T-helper 1 cell treated with Interleukin-12 subunit alpha and Interleukin-12 subunit beta and Interleukin-4 antibody, amounts not matched to agents 30 μg/mL and 1 μg/mL, for 36 hours (primary cell): ENCODE data around the gene MAP3K5.

Experiments
- H3K27ac Mint-ChIP-seq: one replicate; pipeline ENCODE4 v1.8.0; 2021; ENCODE audit warnings: mild to moderate bottlenecking, mixed read lengths
- H3K27me3 Mint-ChIP-seq: one replicate; pipeline ENCODE4 v1.8.0; 2021; ENCODE audit warnings: low read depth, mixed read lengths
- H3K36me3 Mint-ChIP-seq: one replicate; pipeline ENCODE4 v1.8.0; 2021; ENCODE audit warnings: low read depth, mixed read lengths
- H3K4me1 Mint-ChIP-seq: one replicate; pipeline ENCODE4 v1.8.0; 2021; ENCODE audit warnings: low read depth, mixed read lengths
- H3K4me3 Mint-ChIP-seq: one replicate; pipeline ENCODE4 v1.8.0; 2021; ENCODE audit warnings: mild to moderate bottlenecking, moderate library complexity, mixed read lengths
- H3K9me3 Mint-ChIP-seq: one replicate; pipeline ENCODE4 v1.8.0; 2021; ENCODE audit warnings: mixed read lengths

MAP3K5 gene

DNA sequence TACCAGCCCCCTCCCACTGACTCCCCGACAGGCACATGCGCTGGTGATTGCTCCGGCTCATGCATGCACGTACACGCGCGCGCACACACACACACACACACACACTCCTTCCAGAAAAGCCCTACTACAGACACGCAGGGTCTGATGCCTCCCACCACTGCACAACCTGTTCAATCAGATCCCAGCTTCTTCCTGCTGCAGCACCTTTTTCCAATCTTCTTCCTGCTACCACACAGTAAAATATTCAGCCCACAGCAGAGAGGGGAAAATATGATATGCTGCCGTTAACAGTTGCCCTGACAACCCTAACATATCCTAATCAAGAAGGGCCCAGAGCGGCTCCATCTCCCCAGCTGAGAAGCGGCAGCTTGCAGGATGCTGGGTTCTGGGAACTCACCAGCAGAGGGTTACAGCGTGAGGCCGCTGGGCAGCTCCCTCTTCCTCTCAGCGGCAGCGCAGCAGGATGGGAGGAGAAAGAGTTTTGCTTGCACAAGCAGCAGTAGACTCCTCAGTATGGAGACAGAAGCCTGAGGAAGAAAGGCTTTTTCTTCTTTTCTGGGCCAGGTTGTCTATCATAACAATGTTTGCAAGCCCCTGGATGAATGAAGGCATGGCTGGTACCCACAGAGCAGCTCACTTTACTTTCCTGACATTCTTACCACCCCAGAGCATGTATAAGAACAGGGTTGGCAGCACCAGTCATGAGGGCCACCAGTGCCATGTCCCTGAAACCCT, 265.9 kb downstream of the MAP3K5 start:
- H3K27ac Mint-ChIP-seq = peak overlapping the region; percentile 16
- peaks cover 20% of the 10 kb centered on the region for H3K4me1 Mint-ChIP-seq
- H3K36me3 Mint-ChIP-seq = no peaks in the 10 kb centered on the region
- H3K4me3 Mint-ChIP-seq = peak overlapping the region; percentile 47
- no peaks in the 10 kb centered on the region for H3K9me3 Mint-ChIP-seq
- H3K27me3 Mint-ChIP-seq = peaks cover 13% of the 10 kb centered on the region

DNA sequence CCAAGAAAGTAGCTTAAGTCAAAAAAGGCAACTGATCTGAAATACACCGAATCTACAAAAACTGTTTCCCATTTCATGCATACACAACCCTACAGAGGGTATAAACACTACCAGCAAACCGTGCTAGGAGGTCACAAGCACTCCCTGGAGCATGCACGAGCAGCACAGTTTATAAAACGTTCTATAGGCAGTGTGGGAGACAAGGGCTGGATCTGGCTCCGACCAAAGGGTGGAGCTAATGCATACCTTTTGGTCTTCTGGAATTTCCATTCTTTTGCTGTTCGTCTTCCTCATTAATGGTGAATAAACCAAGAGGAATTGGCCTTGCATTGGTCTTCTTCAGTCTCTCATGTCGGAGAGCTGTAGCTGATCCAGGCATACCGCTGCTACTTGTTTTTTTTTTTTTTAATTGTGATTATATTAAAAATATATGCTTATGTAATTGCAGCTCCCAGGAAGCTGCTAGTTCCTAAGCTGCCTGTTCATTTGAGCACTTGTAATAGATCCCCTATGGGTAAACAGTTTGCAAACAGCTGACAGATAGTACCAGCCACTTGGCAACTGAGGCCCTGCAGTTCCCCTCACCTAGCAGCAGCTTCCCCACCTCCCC, 266.6 kb downstream of the MAP3K5 start:
- Mint-ChIP-seq H3K4me1 (peaks cover 20% of the 10 kb centered on the region), H3K9me3 (no peaks in the 10 kb centered on the region), H3K36me3 (no peaks in the 10 kb centered on the region), H3K4me3 (peak overlapping the region; percentile 47), H3K27ac (no peak overlapping the region), H3K27me3 (peaks cover 9% of the 10 kb centered on the region)

DNA sequence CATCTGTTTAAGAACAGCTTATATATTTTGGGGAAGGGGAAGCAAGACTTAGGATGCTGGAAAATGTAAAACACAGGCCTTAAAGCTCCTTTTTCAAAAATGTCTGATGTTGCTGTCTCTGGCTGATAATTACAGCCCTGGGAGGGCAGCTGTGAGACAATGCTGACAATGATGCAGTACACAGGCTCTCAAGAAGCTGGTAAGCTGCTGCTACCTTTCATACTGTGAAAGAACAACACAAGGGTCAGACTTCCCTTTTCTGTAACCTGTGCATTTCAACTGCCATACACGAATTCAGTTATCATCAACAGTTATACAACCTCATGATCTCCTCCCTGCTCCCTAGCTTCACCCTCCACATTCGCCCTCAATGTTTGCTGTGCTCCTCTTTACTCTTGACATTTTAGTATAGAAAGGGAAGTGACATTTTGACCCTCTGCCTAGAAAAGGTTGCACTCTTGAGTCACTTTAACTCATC, 267.3 kb downstream of the MAP3K5 start:
- H3K4me1 Mint-ChIP-seq = peaks cover 20% of the 10 kb centered on the region
- H3K9me3 Mint-ChIP-seq = no peaks in the 10 kb centered on the region
- H3K4me3 Mint-ChIP-seq = no peak overlapping the region
- peaks cover 12% of the 10 kb centered on the region for H3K27me3 Mint-ChIP-seq
- H3K36me3 Mint-ChIP-seq = no peaks in the 10 kb centered on the region
- no peak overlapping the region for H3K27ac Mint-ChIP-seq

DNA sequence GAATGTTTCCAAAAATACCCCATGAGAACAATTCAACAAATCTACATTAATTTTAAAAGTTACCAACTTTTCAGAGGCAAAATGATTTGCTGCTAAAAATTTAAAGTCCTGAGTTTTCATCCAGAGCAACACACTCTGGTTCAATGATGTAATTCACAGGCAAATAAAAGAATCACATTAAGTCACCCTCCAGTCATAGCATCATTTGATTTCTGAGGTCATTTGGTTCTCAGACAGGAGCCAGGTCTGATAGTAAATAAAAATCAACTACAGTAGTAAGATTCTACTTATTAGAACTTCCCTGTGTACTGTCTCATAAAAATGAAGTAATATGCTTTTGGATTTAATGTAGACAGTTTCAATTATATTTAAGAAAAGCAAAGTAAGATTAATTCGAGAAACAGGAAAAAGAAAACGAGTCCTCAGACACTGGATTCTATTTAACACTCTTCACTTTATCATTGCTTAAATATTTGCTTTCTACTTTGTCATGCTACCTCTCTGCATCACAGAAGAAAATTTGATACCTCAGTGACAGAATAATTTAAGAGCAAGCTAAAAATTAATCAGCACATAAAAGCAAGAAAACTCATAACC, 267.8 kb downstream of the MAP3K5 start:
- Mint-ChIP-seq H3K4me1 (peaks cover 20% of the 10 kb centered on the region), H3K4me3 (no peak overlapping the region), H3K9me3 (no peaks in the 10 kb centered on the region)

DNA sequence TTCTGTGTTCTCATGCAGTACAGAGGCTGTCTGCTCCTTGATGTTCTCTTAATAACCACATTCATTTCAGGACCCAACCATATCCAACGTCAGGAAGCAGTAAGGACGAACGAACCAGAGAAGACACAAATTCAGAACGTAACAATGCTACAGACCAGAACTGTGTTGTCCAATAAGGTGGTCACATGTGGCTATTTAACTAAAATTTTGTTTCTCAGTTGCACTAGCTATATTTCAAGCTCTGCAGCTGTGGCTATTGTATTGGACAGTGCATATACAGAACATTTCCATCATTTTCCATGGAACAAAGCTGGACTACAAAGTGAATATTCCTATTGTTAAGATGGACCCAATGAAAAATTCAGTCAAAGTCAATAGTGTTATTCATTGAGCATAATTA, 269.1 kb downstream of the MAP3K5 start:
- H3K9me3 Mint-ChIP-seq = no peaks in the 10 kb centered on the region
- peaks cover 20% of the 10 kb centered on the region for H3K4me1 Mint-ChIP-seq
- no peak overlapping the region for H3K27ac Mint-ChIP-seq
- H3K36me3 Mint-ChIP-seq = no peaks in the 10 kb centered on the region
- H3K4me3 Mint-ChIP-seq = no peak overlapping the region
- peaks cover 21% of the 10 kb centered on the region for H3K27me3 Mint-ChIP-seq

More for the DNA sequence above, 267.8 kb downstream of the MAP3K5 start:
- peaks cover 17% of the 10 kb centered on the region for H3K27me3 Mint-ChIP-seq
- no peaks in the 10 kb centered on the region for H3K36me3 Mint-ChIP-seq
- H3K27ac Mint-ChIP-seq = no peak overlapping the region

DNA sequence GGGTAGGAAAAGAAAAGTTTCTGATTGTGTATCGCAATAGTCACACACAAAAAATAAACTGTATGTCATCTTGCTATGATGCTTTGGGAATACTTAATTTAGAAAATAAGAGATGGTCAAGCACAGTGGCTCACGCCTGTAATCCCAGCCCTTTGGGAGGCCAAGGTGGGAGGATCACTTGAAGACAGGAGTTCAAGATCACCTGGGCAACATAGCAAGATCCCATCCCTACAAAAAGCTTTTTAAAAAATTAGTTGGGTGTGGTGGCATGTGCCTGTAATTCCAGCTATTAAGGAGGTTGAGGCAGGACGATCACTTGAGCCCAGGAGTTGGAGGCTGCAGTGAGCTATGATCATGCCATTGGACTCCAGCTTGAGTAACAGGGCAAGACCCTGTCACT, 269.6 kb downstream of the MAP3K5 start:
- Mint-ChIP-seq H3K36me3 (no peaks in the 10 kb centered on the region), H3K4me3 (no peak overlapping the region), H3K27me3 (peaks cover 21% of the 10 kb centered on the region), H3K4me1 (peaks cover 20% of the 10 kb centered on the region), H3K27ac (no peak overlapping the region), H3K9me3 (no peaks in the 10 kb centered on the region)

DNA sequence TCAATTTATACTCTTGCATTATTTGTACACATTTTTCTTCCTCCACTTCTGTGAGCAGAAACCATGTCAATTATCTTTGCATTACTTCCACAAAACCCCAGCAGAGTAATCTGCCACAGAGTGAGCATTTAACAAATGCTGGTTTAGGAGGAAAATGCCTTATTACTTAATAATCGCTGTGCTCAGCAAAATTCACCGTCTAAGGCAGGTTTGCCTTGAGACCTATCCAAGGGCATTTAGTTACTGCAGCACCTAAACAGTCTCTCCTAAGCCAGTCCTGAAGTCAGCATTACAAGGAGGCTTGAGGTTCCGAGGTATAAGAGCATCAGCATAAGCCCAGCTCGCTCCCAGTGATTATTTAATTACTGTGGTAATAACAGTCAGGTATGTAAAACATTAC, 270.4 kb downstream of the MAP3K5 start:
- Mint-ChIP-seq H3K27me3 (peaks cover 24% of the 10 kb centered on the region), H3K4me1 (peaks cover 15% of the 10 kb centered on the region), H3K36me3 (no peaks in the 10 kb centered on the region), H3K4me3 (no peak overlapping the region), H3K27ac (no peak overlapping the region), H3K9me3 (no peaks in the 10 kb centered on the region)

DNA sequence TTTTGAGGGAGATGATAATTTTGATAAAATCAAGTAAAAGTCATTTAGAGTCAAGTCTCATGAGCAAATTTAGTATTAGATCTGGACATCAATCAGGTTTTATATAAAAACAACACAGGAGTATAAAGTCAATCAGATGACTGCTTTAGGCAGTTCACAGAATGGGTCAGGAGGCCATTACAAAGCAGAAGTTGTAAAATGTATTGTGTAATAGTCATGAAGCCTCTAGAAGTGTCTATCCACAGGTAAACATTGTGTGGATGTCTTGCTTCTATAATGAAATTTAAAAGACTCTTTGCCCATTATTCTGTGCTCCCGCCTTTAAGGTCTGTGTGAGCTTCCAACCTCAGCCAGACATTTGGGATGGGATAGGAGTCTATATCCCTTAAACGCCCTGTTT, 270.9 kb downstream of the MAP3K5 start:
- Mint-ChIP-seq H3K36me3 (no peaks in the 10 kb centered on the region), H3K4me3 (no peak overlapping the region), H3K9me3 (no peaks in the 10 kb centered on the region), H3K27me3 (peaks cover 25% of the 10 kb centered on the region), H3K27ac (no peak overlapping the region), H3K4me1 (peaks cover 11% of the 10 kb centered on the region)

DNA sequence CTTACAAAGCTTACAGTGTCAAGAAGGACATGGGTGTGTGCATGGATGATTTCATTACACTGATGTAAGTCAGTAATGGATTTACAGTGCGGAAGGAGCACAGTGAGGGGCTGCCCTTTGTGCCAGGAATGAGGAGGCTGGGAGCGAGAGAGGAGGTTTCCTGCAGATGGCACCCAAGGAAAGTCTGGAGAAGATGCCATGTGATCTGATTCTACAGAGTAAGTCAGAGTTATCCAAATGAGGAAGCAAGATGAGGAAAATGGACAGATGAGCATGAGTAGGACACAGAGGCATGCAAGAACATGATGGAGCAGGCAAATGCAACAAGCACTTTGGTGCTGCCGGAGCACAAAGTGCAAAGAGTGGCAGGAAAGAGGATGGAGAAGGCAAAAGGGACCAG, 271.8 kb downstream of the MAP3K5 start:
- no peaks in the 10 kb centered on the region for H3K36me3 Mint-ChIP-seq
- H3K27ac Mint-ChIP-seq = no peak overlapping the region
- peaks cover 5% of the 10 kb centered on the region for H3K4me1 Mint-ChIP-seq
- H3K4me3 Mint-ChIP-seq = no peak overlapping the region
- peaks cover 25% of the 10 kb centered on the region for H3K27me3 Mint-ChIP-seq
- no peaks in the 10 kb centered on the region for H3K9me3 Mint-ChIP-seq

DNA sequence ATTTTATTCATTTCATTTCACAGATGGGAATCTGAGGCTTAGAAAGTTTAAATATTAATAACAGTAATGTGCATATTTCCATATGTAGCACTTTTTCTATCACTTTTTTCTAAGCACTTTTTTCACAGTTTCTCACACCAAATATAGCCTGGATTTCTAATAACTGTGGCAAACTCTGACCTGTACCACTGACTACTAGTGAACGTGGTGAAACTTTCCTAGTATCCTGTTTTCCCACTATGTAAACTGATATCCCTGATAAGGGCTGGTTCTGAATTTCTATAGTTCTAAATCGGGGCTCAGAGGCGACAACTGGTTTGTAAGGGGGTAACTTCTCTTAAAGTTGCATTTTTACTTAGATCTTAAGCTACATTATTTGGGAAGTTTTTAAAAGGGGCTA, 274.7 kb downstream of the MAP3K5 start:
- Mint-ChIP-seq H3K27me3 (peaks cover 20% of the 10 kb centered on the region), H3K4me1 (no peaks in the 10 kb centered on the region), H3K27ac (no peak overlapping the region), H3K4me3 (no peak overlapping the region), H3K36me3 (no peaks in the 10 kb centered on the region), H3K9me3 (no peaks in the 10 kb centered on the region)

DNA sequence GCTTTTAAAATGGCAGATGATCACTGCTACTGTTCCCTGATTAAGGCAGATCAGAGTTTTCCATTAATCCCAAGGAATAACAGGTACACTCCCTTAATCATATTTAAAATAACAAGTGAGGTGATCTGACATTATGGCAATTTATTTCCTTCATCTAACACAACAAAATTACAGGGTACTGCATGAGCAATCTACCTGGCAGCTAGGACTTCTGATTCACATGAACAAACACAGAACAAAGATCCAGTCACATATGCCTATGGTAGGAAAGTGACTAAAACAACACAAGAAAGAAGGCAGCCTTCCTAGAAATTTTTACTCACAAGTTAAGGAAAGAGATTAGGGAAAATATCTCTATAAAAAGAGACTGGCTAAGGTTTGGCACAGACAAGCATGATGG, 275.3 kb downstream of the MAP3K5 start:
- Mint-ChIP-seq H3K9me3 (no peaks in the 10 kb centered on the region), H3K36me3 (no peaks in the 10 kb centered on the region), H3K4me1 (no peaks in the 10 kb centered on the region), H3K27ac (no peak overlapping the region), H3K4me3 (no peak overlapping the region), H3K27me3 (peaks cover 20% of the 10 kb centered on the region)

DNA sequence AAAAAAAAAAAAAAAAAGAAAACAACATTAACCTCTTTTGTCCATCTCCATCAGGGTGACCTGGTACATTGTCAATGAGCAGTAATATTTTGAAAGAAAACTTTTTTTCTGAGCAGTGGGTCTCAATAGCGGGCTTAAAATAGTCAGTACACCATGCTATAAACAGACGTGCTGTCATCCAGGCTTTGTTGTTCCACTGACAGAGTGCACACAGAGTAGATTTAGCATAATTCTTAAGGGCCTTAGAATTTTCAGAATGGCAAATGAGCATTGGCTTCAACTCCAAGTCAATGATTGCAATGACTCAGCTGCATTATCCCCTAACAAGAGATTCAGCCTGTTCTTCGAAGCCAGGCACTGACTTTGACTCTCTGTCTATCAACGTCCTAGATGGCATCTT, 277.7 kb downstream of the MAP3K5 start:
- Mint-ChIP-seq H3K27me3 (peaks cover 10% of the 10 kb centered on the region), H3K36me3 (no peaks in the 10 kb centered on the region), H3K27ac (no peak overlapping the region), H3K9me3 (no peaks in the 10 kb centered on the region), H3K4me1 (peaks cover 9% of the 10 kb centered on the region), H3K4me3 (no peak overlapping the region)

DNA sequence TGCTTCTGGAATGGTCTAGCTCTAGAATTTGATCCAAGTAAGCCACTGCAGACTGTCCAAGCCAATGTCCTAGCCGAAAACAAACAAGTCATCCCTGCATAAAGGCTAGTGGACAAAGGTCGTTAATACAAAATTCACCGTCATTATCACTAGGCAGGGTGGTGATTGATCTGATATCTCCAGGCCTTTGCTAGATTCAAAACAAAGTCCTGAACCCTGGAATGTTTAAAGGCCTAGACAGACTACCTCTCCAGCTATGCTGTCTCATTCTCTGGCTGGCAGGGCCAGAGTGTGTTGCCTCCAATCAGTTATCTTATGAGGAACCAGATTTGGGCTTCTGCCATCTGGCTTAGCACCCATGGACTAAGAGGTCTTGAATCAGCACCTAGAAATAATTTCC, 280.4 kb downstream of the MAP3K5 start:
- H3K27me3 Mint-ChIP-seq = peaks cover 1% of the 10 kb centered on the region
- no peaks in the 10 kb centered on the region for H3K36me3 Mint-ChIP-seq
- no peaks in the 10 kb centered on the region for H3K9me3 Mint-ChIP-seq
- no peak overlapping the region for H3K27ac Mint-ChIP-seq
- peaks cover 11% of the 10 kb centered on the region for H3K4me1 Mint-ChIP-seq
- no peak overlapping the region for H3K4me3 Mint-ChIP-seq

DNA sequence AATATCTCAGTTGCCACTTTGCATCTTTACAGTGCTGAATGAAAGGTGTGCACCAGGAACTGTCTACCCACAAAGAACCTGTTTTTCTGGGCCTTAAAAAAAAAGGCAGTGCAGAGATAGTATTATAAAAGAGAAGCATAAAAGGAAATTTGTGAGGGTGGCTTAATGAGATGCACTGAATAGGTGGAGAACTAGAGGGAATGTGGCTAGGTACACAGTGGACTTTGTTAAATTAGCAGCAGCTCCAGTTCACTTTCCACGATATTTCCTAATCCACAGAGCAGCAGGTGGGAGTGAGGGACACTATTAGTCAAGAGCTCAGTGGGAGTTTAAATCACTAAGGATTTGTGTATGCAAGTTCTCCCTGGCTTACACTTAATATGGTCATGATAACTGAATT, 280.9 kb downstream of the MAP3K5 start:
- no peak overlapping the region for H3K4me3 Mint-ChIP-seq
- no peaks in the 10 kb centered on the region for H3K27me3 Mint-ChIP-seq
- H3K4me1 Mint-ChIP-seq = peaks cover 11% of the 10 kb centered on the region
- no peaks in the 10 kb centered on the region for H3K9me3 Mint-ChIP-seq
- no peaks in the 10 kb centered on the region for H3K36me3 Mint-ChIP-seq
- no peak overlapping the region for H3K27ac Mint-ChIP-seq

DNA sequence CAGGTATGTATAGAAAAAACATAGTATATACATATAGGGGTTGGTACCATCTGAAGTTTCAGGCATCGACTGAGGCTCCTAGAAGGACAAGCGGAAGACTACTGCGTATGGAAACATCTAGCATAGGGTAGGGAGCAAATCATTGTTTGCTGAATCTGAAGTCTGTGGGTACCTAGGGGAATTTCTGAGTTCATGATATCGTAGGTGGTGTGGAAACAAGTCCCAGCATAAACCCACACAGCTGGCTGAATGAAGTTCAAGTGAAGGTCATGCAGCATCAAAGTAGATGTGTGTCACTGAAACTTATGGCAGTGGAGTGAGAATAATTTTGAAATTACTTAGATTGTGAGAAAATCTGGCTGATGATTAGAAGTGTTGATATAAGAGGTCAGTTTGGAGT, 281.5 kb downstream of the MAP3K5 start:
- Mint-ChIP-seq H3K4me1 (peaks cover 11% of the 10 kb centered on the region), H3K36me3 (no peaks in the 10 kb centered on the region), H3K9me3 (no peaks in the 10 kb centered on the region), H3K27me3 (peaks cover 3% of the 10 kb centered on the region), H3K27ac (no peak overlapping the region), H3K4me3 (no peak overlapping the region)
